Gastrocnemius medialis (tissue), 4 donors: ENCODE results near the gene SCD5. TPM values are rescaled to one million over a fixed set of nuclear protein-coding genes. Genes with fewer than 3 reads are reported as not detected.

ENCODE experiments used
- ATAC-seq, 2 donors: fragments of 150-250 bp; one replicate each; pipeline ENCODE4 v1.9.1; 2016
- DNase-seq, 2 donors: peaks; one replicate each; pipeline ENCODE4 v3.0.0-alpha.2; 2019
- H3K27ac ChIP-seq, 4 donors: fragments of 200-600 bp; sonication (generic); 1 replicate in 1 of 4; 2 replicates in 3 of 4; pipeline ENCODE4 v1.5.1; 2016 to 2018; ENCODE audit warnings: mild to moderate bottlenecking in 2 of 4, moderate library complexity in 1 of 4
- H3K27me3 ChIP-seq, 3 donors: fragments of 200-600 bp; sonication (generic) in 2 of 3; 1 replicate in 1 of 3; 2 replicates in 2 of 3; pipeline versions ENCODE4 v1.5.1 to v1.6.0; 2016 to 2019; ENCODE audit warnings: mild to moderate bottlenecking in 1 of 3, moderate library complexity in 1 of 3
- H3K36me3 ChIP-seq, 2 donors: fragments of 200-600 bp; sonication (generic) in 1 of 2; one replicate each; pipeline ENCODE4 v1.5.1; 2017 to 2018
- H3K4me1 ChIP-seq, 2 donors: fragments of 200-600 bp; sonication (generic) in 1 of 2; one replicate each; pipeline ENCODE4 v1.5.1; 2016 to 2017; ENCODE audit warnings: mild to moderate bottlenecking in 2 of 2
- H3K4me3 ChIP-seq, 4 donors: fragments of 200-600 bp; sonication (generic) in 3 of 4; 1 replicate in 1 of 4; 2 replicates in 3 of 4; pipeline ENCODE4 v1.5.1; 2016 to 2019; ENCODE audit warnings: mild to moderate bottlenecking in 2 of 4
- H3K9me3 ChIP-seq, 3 donors: fragments of 200-600 bp; sonication (generic) in 2 of 3; 1 replicate in 1 of 3; 2 replicates in 2 of 3; pipeline ENCODE4 v1.5.1; 2016 to 2019
- POLR2A ChIP-seq, 2 donors: fragments of 450-650 bp; IDR thresholded peaks; one replicate each; pipeline ENCODE4 v1.6.1; 2017; ENCODE audit warnings: antibody characterized with exemption in 2 of 2, mild to moderate bottlenecking in 2 of 2, moderate library complexity in 2 of 2
- in situ Hi-C, 4 donors: fragments of 200-750 bp; cut with MboI; loops; one replicate each; pipeline versions ENCODE4 v1.15.0 to v1.8.0; 2017; ENCODE audit warnings: low sequenced_read_pairs in 4 of 4
- intact Hi-C: fragments of 100-400 bp; cut with DNase I; formaldehyde crosslinking; loops from one replicate; pipeline ENCODE4 v1.15.1; 2023; ENCODE audit warnings: low total_unique reads
- total RNA-seq, 4 donors: library from RNA; depleted of rRNA; stranded (reverse); fragments of >200 nt; gene quantifications; one replicate each; pipeline versions ENCODE4 v1.1.0 to v1.2.3, GENCODE V29; 2016
- TF ChIP-seq, protein P1 (sequence below), 5 experiments: fragments of 450-650 bp in 3 of 5; fragments of 200-600 bp in 2 of 5; sonication (generic) in 2 of 5; IDR thresholded peaks in 4 of 5; conservative IDR thresholded peaks in 1 of 5; 1 replicate in 4 of 5; 2 replicates in 1 of 5; pipeline ENCODE4 v1.5.1; 2016 to 2019; ENCODE audit warnings: antibody characterized with exemption in 5 of 5, mild to moderate bottlenecking in 3 of 5, moderate library complexity in 3 of 5

Gene SCD5
- total RNA-seq, 4 donors from 2014 or later, result 0.68 to 2.4 (median 1.4) TPM

- no peak for TF ChIP-seq POLR2A (IDR thresholded peaks at IDR 0.05)
- TF ChIP-seq, protein P1, sequence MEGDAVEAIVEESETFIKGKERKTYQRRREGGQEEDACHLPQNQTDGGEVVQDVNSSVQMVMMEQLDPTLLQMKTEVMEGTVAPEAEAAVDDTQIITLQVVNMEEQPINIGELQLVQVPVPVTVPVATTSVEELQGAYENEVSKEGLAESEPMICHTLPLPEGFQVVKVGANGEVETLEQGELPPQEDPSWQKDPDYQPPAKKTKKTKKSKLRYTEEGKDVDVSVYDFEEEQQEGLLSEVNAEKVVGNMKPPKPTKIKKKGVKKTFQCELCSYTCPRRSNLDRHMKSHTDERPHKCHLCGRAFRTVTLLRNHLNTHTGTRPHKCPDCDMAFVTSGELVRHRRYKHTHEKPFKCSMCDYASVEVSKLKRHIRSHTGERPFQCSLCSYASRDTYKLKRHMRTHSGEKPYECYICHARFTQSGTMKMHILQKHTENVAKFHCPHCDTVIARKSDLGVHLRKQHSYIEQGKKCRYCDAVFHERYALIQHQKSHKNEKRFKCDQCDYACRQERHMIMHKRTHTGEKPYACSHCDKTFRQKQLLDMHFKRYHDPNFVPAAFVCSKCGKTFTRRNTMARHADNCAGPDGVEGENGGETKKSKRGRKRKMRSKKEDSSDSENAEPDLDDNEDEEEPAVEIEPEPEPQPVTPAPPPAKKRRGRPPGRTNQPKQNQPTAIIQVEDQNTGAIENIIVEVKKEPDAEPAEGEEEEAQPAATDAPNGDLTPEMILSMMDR (IDR thresholded peaks at IDR 0.05 in 4 of 5, conservative IDR thresholded peaks at IDR 0.05 in 1 of 5), result no peak
- Histone ChIP-seq H3K9me3 (no peaks in the 10 kb centered on the region), H3K4me3 (no peak overlapping the region), H3K27me3 (no peaks in the 10 kb centered on the region), H3K4me1 (no peaks in the 10 kb centered on the region), H3K27ac (no peak overlapping the region), H3K36me3 (no peaks in the 10 kb centered on the region)
- DNase-seq, result no peak
- intact Hi-C loops (no loop called here), in situ Hi-C loops (no loop called here)
- no peak for ATAC-seq
Measured at GRCh38 chr4:82775243-82775642, 23.4 kb downstream of the SCD5 start.

- in situ Hi-C loops, result no loop called here
- TF ChIP-seq, protein P1 (IDR thresholded peaks at IDR 0.05 in 4 of 5, conservative IDR thresholded peaks at IDR 0.05 in 1 of 5), result no peak
- TF ChIP-seq POLR2A (IDR thresholded peaks at IDR 0.05), result no peak
Measured at GRCh38 chr4:82774711-82775171, 23.9 kb downstream of the SCD5 start.

GRCh38 chr4:82773057-82773456 is 25.5 kb downstream of the SCD5 start:
- in situ Hi-C loops (no loop called here), intact Hi-C loops (no loop called here)
- no peak for ATAC-seq
- Histone ChIP-seq H3K27me3 (no peaks in the 10 kb centered on the region), H3K36me3 (no peaks in the 10 kb centered on the region), H3K4me1 (no peaks in the 10 kb centered on the region), H3K9me3 (no peaks in the 10 kb centered on the region), H3K4me3 (no peak overlapping the region), H3K27ac (no peak overlapping the region)
- DNase-seq, result no peak
- TF ChIP-seq, protein P1 (IDR thresholded peaks at IDR 0.05 in 4 of 5, conservative IDR thresholded peaks at IDR 0.05 in 1 of 5), result no peak
- TF ChIP-seq POLR2A (IDR thresholded peaks at IDR 0.05), result no peak

More at GRCh38 chr4:82774711-82775171, 23.9 kb downstream of the SCD5 start:
- no peaks in the 10 kb centered on the region for H3K4me1 ChIP-seq
- H3K27me3 ChIP-seq, result no peaks in the 10 kb centered on the region
- no peak overlapping the region for H3K4me3 ChIP-seq
- no peak for ATAC-seq
- no peaks in the 10 kb centered on the region for H3K9me3 ChIP-seq
- H3K27ac ChIP-seq, result no peak overlapping the region
- intact Hi-C loops, result no loop called here
- H3K36me3 ChIP-seq, result no peaks in the 10 kb centered on the region
- no peak for DNase-seq

DNA sequence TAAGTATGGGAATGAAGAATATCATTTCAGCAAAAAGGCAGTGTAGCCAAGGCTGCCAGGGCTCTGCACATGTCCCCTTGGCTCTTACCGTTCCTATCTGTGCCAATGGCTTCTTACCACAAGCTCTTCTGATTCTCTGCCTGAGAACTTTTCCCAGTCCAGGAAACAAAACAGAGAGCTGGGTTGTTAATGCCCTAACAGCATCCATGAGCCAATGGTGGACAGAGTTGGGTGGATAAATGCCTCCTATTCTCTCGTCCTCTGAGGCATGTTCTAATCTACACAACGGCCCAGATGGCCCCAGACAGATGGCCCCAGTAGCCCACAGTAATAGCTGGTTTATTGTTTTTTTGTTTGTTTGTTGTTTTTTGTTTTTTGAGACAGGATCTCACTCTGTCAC is 28.0 kb downstream of the SCD5 start:
- no peak overlapping the region for H3K27ac ChIP-seq
- H3K36me3 ChIP-seq, result no peaks in the 10 kb centered on the region
- no peak overlapping the region for H3K4me3 ChIP-seq
- no peak for ATAC-seq
- TF ChIP-seq POLR2A (IDR thresholded peaks at IDR 0.05), result no peak
- TF ChIP-seq, protein P1 (IDR thresholded peaks at IDR 0.05 in 4 of 5, conservative IDR thresholded peaks at IDR 0.05 in 1 of 5), result no peak
- DNase-seq, result no peak
- no peaks in the 10 kb centered on the region for H3K9me3 ChIP-seq
- H3K4me1 ChIP-seq, result no peaks in the 10 kb centered on the region
- H3K27me3 ChIP-seq, result no peaks in the 10 kb centered on the region
- in situ Hi-C loops (no loop called here), intact Hi-C loops (no loop called here)

DNA sequence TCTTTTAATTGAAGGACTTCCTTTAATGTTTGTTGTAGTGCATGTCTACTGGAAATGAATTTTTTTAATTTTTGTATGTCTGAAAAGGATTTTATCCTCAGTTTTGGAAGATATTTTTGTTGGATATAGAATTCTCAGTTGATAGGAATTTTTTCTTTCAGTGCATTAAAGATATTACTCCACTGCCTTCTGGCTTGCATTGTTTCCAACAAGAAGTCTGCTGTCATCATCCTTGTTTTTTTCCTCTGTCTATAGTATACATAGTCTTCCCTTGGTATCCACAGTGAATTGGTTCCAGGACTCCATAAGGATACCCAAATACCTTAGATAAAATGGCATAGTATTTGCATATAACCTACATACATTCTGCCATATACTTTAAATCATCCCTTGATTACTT is 33.5 kb downstream of the SCD5 start:
- H3K9me3 ChIP-seq, result no peaks in the 10 kb centered on the region
- no peak overlapping the region for H3K4me3 ChIP-seq
- in situ Hi-C loops (no loop called here), intact Hi-C loops (no loop called here)
- DNase-seq (no peak), ATAC-seq (no peak)
- H3K27ac ChIP-seq, result no peak overlapping the region
- no peak for TF ChIP-seq POLR2A (IDR thresholded peaks at IDR 0.05)
- TF ChIP-seq, protein P1 (IDR thresholded peaks at IDR 0.05 in 4 of 5, conservative IDR thresholded peaks at IDR 0.05 in 1 of 5), result no peak
- H3K27me3 ChIP-seq, result no peaks in the 10 kb centered on the region
- no peaks in the 10 kb centered on the region for H3K36me3 ChIP-seq
- H3K4me1 ChIP-seq, result no peaks in the 10 kb centered on the region
